HG03442 (cell line): Measurements from ENCODE around the gene CHRNB2.
"Not testable (repeated sequence)": the region's sequence is repeated elsewhere in the genome, so short reads cannot be mapped to it uniquely, and the experiment has no call there.

Experiments used
- ATAC-seq: cut with Tn5 transposase; IDR thresholded peaks from one replicate; pipeline ENCODE4 v1.9.1; 2021; ENCODE audit warnings: mild to moderate bottlenecking, moderate library complexity; ENCODE audit not compliant: unreplicated experiment

The CHRNB2 gene

GRCh38 chr1:154567386-154568156 lies at the start of gene CHRNB2:
CHRNB2 (plus strand) TSS chr1:154567778; CDS start chr1:154568045, 267 bp downstream.
- ATAC-seq, result no peak

GRCh38 chr1:154519591-154519991 lies 48.0 kb upstream of the CHRNB2 start:
- ATAC-seq, result no peak

- ATAC-seq, result no peak
These were observed 47.2 kb upstream of the CHRNB2 start for GRCh38 chr1:154520333-154520732.

- no peak for ATAC-seq
These were observed 45.9 kb upstream of the CHRNB2 start for GRCh38 chr1:154521695-154522094.

GRCh38 chr1:154524881-154525280 lies 42.7 kb upstream of the CHRNB2 start:
- no peak for ATAC-seq

- no peak for ATAC-seq
These were observed 40.4 kb upstream of the CHRNB2 start for GRCh38 chr1:154527192-154527591.

- no peak for ATAC-seq
These were observed 38.3 kb upstream of the CHRNB2 start for GRCh38 chr1:154529308-154529707.

- ATAC-seq, result not testable (repeated sequence)
These were observed 35.6 kb upstream of the CHRNB2 start for GRCh38 chr1:154531950-154532349.

GRCh38 chr1:154533952-154534844 lies 33.4 kb upstream of the CHRNB2 start:
- no peak for ATAC-seq

- ATAC-seq, result no peak
These were observed 31.0 kb upstream of the CHRNB2 start for GRCh38 chr1:154536570-154536969.

- no peak for ATAC-seq
These were observed 27.8 kb upstream of the CHRNB2 start for GRCh38 chr1:154539486-154540483.

- no peak for ATAC-seq
These were observed 26.3 kb upstream of the CHRNB2 start for GRCh38 chr1:154541231-154541630.

- no peak for ATAC-seq
These were observed 21.1 kb upstream of the CHRNB2 start for GRCh38 chr1:154546264-154547063.

- no peak for ATAC-seq
These were observed 20.4 kb upstream of the CHRNB2 start for GRCh38 chr1:154547105-154547732.

- ATAC-seq, result no peak
These were observed 19.6 kb upstream of the CHRNB2 start for GRCh38 chr1:154548028-154548427.

- ATAC-seq, result no peak
These were observed 18.3 kb upstream of the CHRNB2 start for GRCh38 chr1:154549202-154549770.

- ATAC-seq, result no peak
These were observed 17.5 kb upstream of the CHRNB2 start for GRCh38 chr1:154550070-154550469.

- ATAC-seq, result no peak
These were observed 16.9 kb upstream of the CHRNB2 start for GRCh38 chr1:154550657-154551056.

GRCh38 chr1:154551474-154551873 lies 16.1 kb upstream of the CHRNB2 start:
- ATAC-seq, result no peak
